CD4-positive, alpha-beta T cell treated with Interleukin-12 subunit alpha and Interleukin-12 subunit beta, for 1 hour (primary cell): ENCODE results near the gene LRRC45.
"Not testable (repeated sequence)": the region's sequence is repeated elsewhere in the genome, so short reads cannot be mapped to it uniquely, and the experiment has no call there.

Experiments
- DNase-seq: peaks from one replicate; pipeline ENCODE4 v3.0.0-alpha.2; 2020

Gene LRRC45

DNA sequence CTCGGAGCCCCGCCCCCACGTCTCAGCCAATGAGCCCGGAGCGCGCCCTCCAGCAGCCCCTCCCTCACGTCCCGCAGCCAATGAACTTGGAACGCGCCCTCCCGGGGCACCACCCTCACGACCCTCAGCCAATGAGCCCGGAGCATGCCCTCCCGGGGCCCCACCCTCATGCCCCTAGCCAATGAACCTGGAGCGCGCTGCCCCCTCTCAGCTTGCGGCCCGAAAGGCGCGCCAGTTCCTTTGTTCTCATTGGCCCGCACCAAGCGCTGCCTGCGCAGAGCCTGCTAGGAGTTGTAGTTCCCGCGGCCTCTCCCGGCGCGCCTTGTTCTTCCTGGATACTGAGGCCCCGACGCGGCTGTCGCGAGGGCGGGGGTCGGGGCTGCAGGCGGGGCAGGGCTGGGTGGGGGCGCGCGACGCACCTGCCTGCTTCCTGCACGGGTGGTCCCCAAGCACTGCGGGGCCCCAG is at the start of gene LRRC45:
Gene LRRC45 (plus strand): TSS at position 325 of the 466 bp plus-strand sequence. CDS start 339 bp downstream, outside the sequence.
- DNase-seq = peak; percentile 100

DNA sequence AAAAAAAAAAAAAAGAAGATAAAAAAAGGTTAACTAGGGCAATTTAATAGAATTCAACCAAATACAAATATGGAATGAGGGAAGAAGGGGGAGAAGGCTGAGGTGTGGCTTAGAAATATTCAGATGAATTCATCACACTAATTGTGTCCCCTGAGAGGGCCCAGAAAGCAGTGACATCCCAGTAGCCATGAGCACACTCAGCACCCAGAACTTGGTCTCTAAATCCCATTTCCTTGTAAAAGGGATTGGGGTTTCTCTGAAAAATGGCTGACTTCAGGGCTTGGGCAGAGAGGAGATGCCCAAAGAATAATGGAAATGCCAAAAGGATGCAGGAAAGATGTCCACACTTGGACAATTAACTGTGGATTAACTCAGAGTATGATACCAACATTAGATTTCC is 49.7 kb upstream of the LRRC45 start:
- no peak for DNase-seq

DNA sequence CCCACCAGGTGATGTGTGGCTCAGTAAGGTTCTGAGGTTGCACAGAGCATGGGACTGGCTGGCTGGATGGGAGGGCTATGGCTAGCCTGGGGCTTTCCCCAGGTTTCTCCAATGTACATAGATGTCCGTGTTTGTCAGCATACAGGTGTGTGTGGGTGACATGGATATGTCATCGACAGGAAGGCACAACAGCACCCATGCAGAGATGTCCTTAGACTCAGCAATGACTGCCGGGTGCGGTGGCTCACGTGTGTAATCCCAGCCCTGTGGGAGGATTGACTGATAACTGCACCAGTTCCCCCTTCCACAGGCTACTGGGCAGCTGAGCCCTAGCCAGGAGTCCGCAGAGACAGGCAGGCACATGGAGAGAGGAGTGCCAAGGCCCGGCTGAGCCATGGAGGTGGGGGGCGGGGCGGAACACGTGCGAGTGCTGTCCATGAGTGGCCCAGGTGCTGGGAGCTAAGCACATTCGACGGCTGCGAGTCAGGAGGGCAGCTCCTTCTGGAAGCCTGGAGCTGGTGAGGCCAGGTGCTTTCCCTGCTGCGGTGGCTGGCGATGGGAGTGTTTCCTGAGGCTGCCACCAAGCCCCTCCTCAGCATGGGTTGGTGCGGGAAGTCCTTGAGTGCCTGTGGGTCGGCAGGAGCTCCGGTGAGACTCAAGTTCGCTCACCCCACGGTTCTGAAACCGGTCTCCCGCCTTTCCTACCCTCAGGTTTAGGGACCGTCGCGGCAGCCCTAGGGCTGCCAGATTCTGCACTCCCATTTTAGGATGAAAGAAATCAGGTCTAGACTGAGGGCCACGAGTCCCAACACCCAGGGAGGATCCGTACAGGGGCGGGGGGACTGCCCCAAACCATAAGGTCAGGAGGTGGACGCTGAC is 46.5 kb upstream of the LRRC45 start:
- peak; percentile 29 for DNase-seq

DNA sequence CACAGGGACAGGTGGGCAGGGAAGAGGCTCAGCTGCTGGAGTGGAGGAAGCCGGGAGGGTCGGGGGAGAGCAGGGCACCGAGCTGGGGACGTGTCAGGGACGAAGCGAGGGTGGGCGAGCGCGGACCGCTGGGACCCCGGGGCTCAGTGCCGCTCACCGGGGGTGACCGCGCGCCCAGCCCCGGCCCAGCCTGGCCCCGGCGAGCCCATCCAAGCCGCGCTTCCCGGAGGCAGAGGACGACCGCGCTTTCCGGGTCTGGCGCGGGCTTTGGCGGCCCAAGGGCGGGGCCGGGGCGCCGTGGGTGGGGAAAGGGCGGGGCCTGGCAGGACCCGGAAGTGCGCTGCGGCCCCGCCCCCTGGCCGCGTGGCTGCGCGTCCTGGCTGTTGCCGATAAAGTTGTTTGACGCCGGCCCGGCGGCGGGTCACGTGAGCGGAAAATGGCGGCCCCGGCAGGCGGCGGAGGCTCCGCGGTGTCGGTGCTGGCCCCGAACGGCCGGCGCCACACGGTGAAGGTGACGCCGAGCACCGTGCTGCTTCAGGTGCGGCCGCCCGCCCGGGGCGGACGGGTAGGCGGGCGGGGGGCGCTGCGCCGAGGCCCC is 45.8 kb upstream of the LRRC45 start, which contains the start of gene ASPSCR1:
Gene ASPSCR1 (plus strand): TSS at position 419 of the 598 bp plus-strand sequence. CDS start 18 bp downstream, at position 437.
- peak; percentile 92 for DNase-seq

DNA sequence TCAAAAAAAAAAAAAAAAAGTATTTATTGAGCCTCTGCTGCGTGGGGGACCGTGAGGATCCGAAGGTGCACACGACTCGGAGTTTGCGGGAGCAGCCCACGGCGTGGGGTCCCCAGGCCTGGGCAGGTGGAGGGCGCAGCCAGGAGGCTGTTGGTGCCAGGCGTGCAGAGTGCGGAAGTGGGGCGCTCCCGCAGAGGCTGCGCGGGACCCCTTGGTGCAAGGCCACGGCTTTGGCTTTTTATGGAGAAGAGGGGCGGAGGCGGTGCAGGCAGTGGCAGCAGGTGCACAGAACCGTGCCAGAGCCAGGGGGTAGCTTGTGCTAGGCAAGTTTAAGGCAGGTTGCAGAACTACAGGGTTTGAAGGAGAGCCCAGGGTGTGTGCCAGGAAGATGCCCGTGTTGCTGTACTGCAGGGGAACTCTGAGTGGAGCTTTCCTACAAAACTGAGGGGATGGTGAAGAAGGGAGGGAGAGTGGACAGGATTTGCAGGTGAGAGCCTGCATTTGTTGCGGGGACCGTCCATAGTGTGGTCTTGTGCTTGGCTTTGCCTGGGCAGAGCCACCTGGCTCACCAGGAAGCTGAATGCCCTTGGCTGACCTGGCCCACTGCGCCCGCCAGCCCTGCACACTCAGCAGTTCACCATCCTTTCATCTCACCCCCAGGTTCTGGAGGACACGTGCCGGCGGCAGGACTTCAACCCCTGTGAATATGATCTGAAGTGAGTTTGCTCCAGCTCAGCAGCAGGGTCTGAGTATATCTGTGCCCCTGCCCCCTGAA is 44.4 kb upstream of the LRRC45 start:
- no peak for DNase-seq

DNA sequence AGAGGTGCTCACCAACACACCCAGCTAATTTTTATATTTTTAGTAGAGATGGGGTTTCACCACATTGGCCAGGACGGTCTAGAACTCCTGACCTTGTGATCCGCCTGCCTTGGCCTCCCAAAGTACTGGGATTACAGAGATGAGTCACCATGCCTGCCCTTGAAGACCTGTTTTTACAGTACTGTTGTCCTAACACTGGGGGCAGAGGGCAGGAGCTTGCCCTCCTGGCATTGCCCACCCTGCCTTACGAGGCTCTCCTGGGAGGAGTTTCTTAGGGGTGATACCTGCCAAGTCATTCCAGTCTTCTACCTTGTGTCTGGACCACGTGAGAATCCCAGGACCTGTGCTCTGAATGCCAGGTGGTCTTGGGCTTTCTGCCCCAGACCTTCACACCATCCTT is 43.0 kb upstream of the LRRC45 start:
- no peak for DNase-seq

DNA sequence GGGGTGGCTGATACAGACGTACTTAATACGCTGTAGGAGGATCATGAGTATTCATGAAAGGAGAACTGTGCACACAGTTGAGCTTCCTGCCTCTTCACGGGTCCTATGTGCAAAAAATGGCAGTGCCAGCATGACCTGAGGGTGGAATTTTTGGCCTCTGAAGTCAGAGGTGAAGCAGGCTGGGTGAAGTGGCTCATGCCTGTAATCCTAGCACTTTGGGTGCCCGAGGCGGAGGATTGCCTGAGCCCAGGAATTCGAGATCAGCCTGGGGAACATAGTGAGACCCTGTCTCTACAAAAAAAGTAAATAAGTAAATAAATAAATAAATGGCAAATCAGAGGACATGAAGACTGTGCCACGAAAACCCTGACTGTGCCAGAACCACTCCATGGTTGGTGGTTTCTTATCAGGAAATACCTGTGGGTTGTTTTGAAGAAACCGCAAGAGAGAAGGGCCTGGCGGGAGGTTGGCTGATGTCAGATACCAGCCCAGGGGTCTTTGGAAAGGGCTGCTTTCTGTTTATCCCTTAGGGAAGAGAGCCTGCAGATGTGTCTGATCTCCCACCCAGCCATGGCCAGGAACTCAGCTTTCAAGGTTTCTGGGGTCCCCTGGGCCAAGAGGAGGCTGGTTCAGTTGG is 42.3 kb upstream of the LRRC45 start:
- peak; percentile 20 for DNase-seq

DNA sequence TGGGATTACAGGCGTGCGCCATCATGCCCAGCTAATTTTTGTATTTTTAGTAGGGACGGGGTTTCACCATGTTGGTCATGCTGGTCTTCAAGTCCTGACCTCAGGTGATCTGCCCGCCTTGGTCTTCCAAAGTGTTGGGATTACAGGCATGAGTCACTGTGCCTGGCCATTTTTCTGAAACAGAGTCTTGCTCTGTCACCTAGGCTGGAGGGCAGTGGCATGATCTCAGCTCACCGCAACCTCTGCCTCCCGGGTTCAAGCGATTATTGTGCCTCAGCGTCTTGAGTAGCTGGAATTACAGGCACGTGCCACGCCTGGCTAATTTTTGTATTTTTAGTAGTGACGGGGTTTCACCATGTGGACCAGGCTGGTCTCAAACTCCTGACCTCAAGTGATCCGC is 41.6 kb upstream of the LRRC45 start:
- DNase-seq = not testable (repeated sequence)

DNA sequence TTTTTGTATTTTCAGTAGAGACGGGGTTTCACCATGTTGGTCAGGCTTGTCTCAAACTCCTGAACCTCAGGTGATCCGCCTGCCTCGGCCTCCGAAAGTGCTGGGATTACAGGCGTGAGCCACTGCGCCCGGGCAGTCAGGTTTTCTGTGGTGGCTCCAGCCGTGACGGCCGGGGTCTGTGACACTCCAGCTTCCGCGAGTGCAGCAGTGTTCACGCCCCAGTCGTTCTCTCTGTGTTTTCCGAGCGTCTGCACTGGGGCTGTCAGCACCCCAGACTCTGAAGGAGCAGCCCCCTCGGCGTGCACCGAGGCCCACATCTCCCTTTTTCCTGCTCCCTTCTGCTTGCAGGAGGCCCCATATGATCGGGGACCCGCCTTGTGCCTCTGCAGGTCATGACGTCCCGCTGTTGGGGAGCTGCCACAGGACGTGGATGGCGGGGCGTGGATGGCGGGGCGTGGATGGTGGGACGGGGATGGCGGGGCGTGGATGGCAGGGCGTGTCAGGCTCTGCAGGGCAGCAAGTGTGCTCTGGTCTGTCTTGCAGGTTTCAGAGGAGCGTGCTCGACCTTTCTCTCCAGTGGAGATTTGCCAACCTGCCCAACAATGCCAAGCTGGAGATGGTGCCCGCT is 40.0 kb upstream of the LRRC45 start:
- no peak for DNase-seq

DNA sequence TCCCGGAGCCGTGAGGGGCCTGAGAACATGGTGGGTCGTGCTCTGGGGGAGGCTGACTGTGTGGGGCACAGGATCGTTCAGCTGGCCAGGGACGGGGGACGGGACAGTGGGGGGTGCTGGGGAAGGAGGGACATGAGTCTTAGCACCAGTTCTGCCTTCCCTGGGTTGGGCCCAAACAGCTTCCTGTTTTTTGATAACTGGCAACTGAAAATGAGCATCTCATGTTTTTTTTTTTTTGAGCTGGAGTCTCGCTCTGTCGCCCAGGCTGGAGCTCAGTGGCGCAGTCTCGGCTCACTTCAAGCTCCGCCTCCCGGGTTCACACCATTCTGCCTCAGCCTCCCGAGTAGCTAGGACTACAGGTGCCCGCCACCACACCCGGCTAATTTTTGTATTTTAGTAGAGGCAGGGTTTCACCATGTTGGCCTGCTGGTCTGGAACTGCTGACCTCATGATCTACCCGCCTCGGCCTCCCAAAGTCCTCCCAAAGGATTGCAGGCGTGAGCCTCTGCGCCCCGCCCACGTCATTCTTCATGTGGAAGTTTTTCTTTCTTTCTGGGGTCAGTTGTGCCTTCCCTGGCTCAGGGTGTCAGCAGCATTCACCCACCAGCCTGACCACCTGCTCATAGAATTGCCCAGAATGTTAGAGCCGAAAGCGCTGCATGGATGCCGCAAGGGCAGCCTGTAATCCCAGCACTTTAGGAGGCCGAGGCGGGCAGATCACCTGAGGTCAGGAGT is 39.3 kb upstream of the LRRC45 start:
- DNase-seq = no peak

DNA sequence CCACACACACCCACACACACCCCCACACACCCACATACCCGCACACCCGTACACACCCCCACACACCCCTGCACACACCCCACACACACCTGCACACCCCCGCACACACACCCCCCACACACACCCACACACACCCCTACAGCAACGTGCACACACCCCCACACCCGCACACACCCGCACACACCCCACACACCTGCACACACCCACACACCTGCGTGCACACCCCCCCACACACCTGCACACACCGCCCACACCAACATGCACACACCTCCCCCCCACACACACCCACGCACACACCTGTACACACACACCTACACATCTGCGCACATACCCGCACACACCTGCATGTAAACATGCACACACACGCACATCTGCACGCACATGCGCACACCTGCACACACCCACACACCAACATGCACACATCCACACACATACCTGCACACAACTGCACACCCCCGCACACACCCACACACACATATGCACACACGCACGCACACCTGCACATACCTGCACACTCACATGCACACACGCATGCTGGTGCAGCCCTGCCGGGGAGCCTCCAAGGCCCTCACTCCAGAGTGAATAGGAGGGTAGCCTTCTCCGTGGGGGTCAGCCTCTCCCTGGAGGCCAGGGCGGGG is 38.2 kb upstream of the LRRC45 start:
- DNase-seq = no peak

DNA sequence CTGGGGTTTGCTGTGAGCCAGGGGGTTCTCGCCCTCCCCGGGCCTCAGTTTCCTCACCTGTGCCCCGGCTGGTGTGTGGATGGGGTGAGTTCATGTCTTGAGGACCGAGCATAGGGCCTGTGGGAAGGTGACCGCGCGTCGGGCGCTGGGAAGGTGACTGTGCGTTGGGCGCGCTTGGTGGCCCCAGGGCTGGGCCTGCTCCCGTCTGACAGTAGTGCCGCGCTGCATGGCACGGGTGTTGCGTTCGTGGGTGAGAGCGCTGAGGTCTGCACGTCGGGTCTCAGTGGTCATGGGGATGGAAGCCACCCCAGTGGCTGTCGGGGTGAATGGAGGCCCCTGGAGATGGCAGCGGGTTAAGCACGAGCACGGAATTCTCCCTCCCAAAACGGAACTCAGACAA is 36.5 kb upstream of the LRRC45 start:
- no peak for DNase-seq

DNA sequence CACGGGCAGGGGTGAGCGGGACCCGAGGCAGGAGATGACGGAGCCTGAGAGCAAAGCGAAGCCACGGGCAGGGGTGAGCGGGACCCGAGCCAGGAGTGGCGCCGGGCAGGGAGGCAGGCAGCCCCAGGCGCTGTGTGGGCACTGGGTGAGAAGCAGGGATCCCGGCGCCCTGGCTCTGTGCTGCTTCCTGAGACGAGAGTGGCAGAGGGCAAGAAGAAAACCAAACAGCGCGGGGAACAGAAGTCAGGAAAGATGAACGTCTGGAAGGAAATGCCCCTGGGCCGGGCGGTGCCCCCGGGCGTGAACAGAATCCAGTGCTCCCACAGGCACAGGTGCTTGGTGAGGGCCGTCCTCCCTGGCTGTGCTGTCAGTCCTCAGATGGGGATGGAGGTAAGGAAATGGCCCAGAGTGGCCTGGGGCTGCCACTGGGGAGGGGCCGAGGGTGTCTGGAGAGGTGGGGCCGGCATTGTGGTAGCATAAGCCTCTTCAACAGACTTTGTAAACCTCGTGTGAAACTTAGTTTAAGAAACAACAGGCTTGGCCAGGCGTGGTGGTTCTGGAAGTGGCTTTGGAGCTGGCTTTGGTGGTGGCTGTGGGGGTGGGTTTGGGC is 35.8 kb upstream of the LRRC45 start:
- DNase-seq = no peak

DNA sequence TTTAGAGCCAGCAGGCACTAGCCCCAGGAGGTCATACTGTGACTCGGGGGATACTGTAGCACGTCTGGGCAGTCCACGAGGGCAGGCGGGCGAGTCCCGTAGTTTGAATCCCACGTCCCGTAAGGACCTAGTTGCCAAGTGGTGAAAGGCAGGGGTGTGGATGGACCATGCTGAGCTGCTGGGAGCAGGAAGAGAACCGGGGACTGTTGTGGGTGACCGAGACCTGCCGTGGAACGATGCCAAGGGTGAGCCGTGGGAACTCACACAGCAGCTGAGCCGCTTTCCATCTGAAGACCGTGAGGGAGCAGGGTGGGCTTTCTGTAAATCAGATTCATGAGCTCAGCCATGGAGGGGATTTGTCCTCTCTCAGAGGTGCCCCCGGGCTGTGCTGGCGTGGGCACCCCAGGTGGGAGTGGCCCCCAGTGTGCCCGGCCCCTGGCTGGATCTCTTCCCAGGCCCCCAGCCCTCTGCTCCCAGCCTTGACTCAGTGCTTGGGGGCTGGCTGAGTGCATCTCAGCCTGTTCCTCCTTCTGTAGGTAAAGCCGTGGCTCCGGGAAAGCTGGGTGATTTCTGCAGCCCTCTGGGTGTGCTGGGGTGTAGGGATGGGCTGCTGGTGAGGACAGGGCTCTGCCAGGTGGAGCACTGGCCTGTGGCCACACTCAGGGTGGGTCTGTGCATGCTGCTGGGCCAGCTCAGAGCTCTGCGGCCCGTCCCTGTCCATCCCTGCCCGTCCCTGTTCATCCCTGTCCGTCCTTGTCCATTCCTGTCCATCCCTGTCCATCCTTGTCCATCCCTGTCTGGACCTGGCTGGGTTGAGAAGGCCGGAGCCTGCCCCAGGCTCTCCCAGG is 32.0 kb upstream of the LRRC45 start:
- DNase-seq = no peak

DNA sequence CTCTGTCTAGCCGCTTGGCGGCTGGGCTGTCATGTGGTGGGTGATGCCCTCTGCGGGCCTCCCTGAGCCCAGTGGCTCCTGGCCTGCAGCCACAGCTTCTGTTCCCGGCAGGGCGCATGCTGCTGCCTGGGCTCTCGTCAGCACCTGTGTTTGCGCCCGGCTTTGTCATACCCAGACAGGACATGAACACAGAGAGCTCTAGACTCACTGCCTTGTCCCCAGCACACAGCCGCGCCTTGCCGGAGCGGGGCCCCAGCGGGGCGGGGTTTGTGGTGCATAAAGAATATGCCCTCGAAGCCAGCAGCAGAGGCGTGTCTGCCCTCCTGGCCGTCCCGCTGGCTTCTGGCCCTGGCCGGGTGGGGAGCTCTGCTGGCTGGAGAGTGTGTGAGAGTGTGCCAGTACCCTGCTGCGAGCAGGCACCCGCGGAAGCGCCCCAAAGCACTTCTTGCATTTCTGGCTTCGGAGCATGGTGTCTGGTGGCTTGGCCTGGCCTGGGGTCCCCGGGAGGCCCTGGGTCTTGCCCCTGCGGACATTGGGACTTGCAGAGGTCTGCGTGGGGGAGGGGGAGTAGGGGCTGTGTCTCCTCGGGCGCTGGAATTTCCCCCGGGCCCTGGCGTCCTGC is 31.3 kb upstream of the LRRC45 start:
- DNase-seq = no peak

DNA sequence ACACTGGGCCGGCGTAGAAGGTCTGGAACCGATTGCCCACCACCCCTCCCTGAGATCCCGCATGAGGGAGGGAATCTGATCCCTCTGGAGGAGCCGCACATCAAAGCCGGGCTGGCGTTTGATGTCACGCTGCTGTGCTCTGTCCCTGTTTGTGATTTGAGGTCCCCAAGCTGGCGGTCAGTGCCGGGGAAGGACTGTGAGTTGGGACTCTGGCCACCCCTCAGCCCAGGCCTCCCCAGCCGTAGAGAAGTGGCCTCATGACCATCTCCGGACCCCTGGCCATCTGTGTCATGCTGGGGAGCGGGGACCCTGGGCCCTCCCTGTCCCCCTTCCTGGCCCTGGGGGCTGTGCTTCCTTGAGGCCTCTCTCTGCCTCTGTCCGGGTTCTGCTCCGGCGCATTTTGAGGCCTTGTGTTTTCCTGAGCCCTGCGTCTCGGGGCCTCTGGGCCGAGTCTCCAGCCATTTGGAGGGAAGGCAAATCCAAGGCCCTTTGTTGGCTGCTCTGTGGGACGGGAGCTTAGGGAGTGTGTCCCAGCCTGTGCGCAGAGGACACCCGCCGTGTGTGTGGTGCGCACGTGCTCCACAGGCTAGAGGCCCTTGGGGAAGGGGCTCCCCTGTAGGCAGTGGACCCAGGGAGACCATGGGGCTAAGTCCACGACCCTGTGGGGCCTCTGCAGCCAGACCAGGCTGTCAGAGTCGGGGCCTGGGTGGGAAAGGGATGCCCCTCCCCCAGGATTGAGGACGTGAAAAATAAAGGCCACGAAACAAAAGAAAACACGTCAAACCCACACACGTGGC is 30.6 kb upstream of the LRRC45 start:
- no peak for DNase-seq

DNA sequence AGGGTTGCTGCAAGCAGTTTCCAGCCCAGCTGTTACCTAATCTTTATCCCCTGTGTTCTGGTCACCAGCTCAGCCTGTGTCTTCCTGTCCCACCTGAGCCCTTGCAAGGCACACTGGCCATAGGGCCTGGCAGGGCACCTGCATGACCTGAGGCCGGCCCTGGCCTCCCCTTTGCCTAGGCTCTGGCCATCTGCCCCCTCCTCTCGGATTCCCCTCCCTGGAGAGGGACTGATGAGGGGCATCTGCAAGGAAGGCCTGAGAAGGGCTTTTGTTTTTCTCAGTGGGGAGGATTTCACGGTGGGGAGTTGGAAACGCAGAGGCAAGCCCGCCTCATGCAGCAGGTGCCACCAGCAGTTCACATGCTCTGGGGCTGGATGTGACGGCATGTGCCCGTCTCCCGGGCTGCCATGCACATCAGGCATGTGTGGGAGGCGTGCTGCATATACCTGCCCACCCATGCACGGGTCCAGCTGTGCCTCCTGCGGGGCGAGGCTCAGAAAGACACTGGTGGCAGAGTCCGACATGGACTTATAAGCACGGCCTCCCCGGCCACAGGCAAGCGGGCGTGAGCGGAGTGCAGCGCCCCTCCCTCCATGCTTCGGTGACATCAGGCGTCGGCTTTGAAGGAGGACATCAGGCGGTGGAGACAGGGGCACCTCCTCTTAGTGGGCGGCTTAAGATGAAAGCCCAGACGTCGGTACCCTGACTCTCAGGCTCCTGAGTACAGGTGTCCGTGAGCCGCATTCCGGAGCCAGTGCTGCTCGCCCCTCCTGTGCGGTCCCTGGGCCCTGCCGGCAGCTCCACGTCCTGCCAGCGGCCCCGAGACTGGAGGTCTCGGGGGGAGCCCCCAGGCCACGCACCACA is 29.1 kb upstream of the LRRC45 start:
- DNase-seq = no peak
